SH-SY5Y (cell line): ENCODE data around the gene HECTD2.

ENCODE experiments used
- GATA2 ChIP-seq: IDR thresholded peaks from 2 replicates; pipeline ENCODE4 v1.6.1; 2011; ENCODE audit warnings: mild to moderate bottlenecking, low read depth, low read length
- GATA3 ChIP-seq: IDR thresholded peaks from 2 replicates; pipeline ENCODE4 v1.6.1; 2011; ENCODE audit warnings: low read depth, mild to moderate bottlenecking, low read length, moderate library complexity

GRCh38 chr10:91385306-91386085 is 24.6 kb upstream of the HECTD2 start:
- TF ChIP-seq GATA2 (no peak), GATA3 (no peak)
